ENCODE measurements around the gene FGF8.

FGF8 gene

GRCh38 chr10:101760510-101760909, 15.4 kb downstream of the FGF8 start:
- Histone ChIP-seq H3K36me3 (no peaks in the 10 kb centered on the region), H3K4me3 (ENCODE audit: low read depth, low read length) (no peak overlapping the region), H3K4me1 (0 out of 2 replicates have a peak, but pooled peaks cover 3% of the 10 kb centered on the region), H3K9me3 (no peaks in the 10 kb centered on the region), H3K27me3 (no peaks in the 10 kb centered on the region)
- DNase-seq: no peak
- no peak for TF ChIP-seq CTCF (IDR thresholded peaks at IDR 0.05; ENCODE audit: low read depth, low read length)

- Histone ChIP-seq H3K9me3 (no peaks in the 10 kb centered on the region), H3K4me1 (0 out of 2 replicates have a peak, but pooled peaks cover 3% of the 10 kb centered on the region), H3K27me3 (no peaks in the 10 kb centered on the region), H3K36me3 (no peaks in the 10 kb centered on the region), H3K4me3 (ENCODE audit: low read depth, low read length) (no peak overlapping the region)
- no peak for DNase-seq
- TF ChIP-seq CTCF (IDR thresholded peaks at IDR 0.05; ENCODE audit: low read depth, low read length): no peak
These were observed 16.3 kb downstream of the FGF8 start for GRCh38 chr10:101759309-101760247.

GRCh38 chr10:101758858-101759257, 17.1 kb downstream of the FGF8 start:
- H3K4me3 ChIP-seq (ENCODE audit: low read depth, low read length): no peak overlapping the region
- 0 out of 2 replicates have a peak, but pooled peaks cover 3% of the 10 kb centered on the region for H3K4me1 ChIP-seq
- no peak for TF ChIP-seq CTCF (IDR thresholded peaks at IDR 0.05; ENCODE audit: low read depth, low read length)
- no peaks in the 10 kb centered on the region for H3K27me3 ChIP-seq
- no peaks in the 10 kb centered on the region for H3K9me3 ChIP-seq
- H3K36me3 ChIP-seq: no peaks in the 10 kb centered on the region
- DNase-seq: no peak

GRCh38 chr10:101752241-101752640, 23.7 kb downstream of the FGF8 start:
- no peaks in the 10 kb centered on the region for H3K27me3 ChIP-seq
- H3K4me1 ChIP-seq: peaks cover 21% of the 10 kb centered on the region
- no peaks in the 10 kb centered on the region for H3K36me3 ChIP-seq
- no peaks in the 10 kb centered on the region for H3K9me3 ChIP-seq
- no peak for DNase-seq
- TF ChIP-seq CTCF (IDR thresholded peaks at IDR 0.05; ENCODE audit: low read depth, low read length): no peak
- H3K4me3 ChIP-seq (ENCODE audit: low read depth, low read length): no peak overlapping the region

- no peaks in the 10 kb centered on the region for H3K9me3 ChIP-seq
- DNase-seq: peak; percentile 62
- peak; percentile 33 for TF ChIP-seq CTCF (IDR thresholded peaks at IDR 0.05; ENCODE audit: low read depth, low read length)
These were observed 26.6 kb downstream of the FGF8 start for GRCh38 chr10:101749047-101750016.

More at GRCh38 chr10:101749047-101750016, 26.6 kb downstream of the FGF8 start:
- Histone ChIP-seq H3K27me3 (no peaks in the 10 kb centered on the region), H3K4me1 (peaks cover 27% of the 10 kb centered on the region), H3K4me3 (ENCODE audit: low read depth, low read length) (no peak overlapping the region), H3K36me3 (no peaks in the 10 kb centered on the region)

All from BE2C (cell line).